ENCODE results near the gene SYP. TPM values are rescaled to one million over a fixed set of nuclear protein-coding genes. Genes with fewer than 3 reads are reported as not detected.
A peak's percentile ranks its signal among the peaks of the same experiment; 100 is the strongest.

SYP gene
- total and polyA plus RNA-seq, 9 of the 15 experiments (the other 6 are each of a cell fraction or from before 2014, with no cell fraction given) = 0.48 to 5.1 (median 2.6) TPM

- Histone ChIP-seq H3K4me1 (replicated peaks in 1 of 2; ENCODE audit: control insufficient read depth in 2 of 2, insufficient read depth in 2 of 2, low read length in 2 of 2) (peaks cover 17 to 42% of the 10 kb centered on the region in 2 experiments; a peak in 4 of 5 replicates), H3K9me3 (replicated peaks; ENCODE audit: control insufficient read depth, insufficient read depth, low read depth, low read length) (no peaks in the 10 kb centered on the region), H3K4me3 (no peak overlapping the region), H2AFZ (ENCODE audit: low read depth, low read length) (no peak overlapping the region), H3K27me3 (ENCODE audit: control insufficient read depth in 2 of 2, insufficient read depth in 2 of 2, low read length in 2 of 2) (no peaks in the 10 kb centered on the region), H3K9me1 (ENCODE audit: control insufficient read depth, insufficient read depth, low read length) (no peaks in the 10 kb centered on the region), H3K9ac (ENCODE audit: insufficient read depth in 1 of 2, low read depth in 2 of 2, low read length in 2 of 2) (no peak overlapping the region), H3K4me2 (ENCODE audit: insufficient read depth, low read length) (no peak overlapping the region), H3K79me2 (ENCODE audit: control insufficient read depth, insufficient read depth, low read length) (no peaks in the 10 kb centered on the region; the same call in 2 of the 3 replicates), H3K27ac (ENCODE audit: extremely low read depth, low read depth, low read length) (no peak overlapping the region), H3K36me3 (ENCODE audit: control insufficient read depth, insufficient read depth, low read length) (peaks cover 43% of the 10 kb centered on the region; the same call in 2 of the 3 replicates), H4K20me1 (replicated peaks; ENCODE audit: control insufficient read depth, insufficient read depth, low read length) (no peaks in the 10 kb centered on the region)
- in situ Hi-C loops (cut with MboI) (no loop called here), intact Hi-C loops (cut with micrococcal nuclease) (no loop called here)
- ATAC-seq (no peak), DNase-seq (ENCODE audit: extremely low read depth in 1 of 4, low spot score in 3 of 4) (no peak), FAIRE-seq (no peak)
- WGBS (ENCODE audit: insufficient coverage, low coverage, missing lambda C conversion rate) = 95% methylated on average over 11 of the region's 28 CpGs
- no peak for TF ChIP-seq MXI1 (IDR thresholded peaks at IDR 0.05; ENCODE audit: low read depth, low read length)
- TF ChIP-seq JUND (IDR thresholded peaks at IDR 0.05; ENCODE audit: borderline replicate concordance, low read depth, low read length) = no peak
- TF ChIP-seq JUND (tag; IDR thresholded peaks at IDR 0.05; ENCODE audit: borderline replicate concordance, low read depth, low read length) = no peak
- no peak for TF ChIP-seq BCL6 (CRISPR knock-in tag; IDR thresholded peaks at IDR 0.05)
- TF ChIP-seq DPF2 (IDR thresholded peaks at IDR 0.05) = no peak
- TF ChIP-seq ZSCAN29 (IDR thresholded peaks at IDR 0.05) = no peak
- no peak for TF ChIP-seq CGGBP1 (CRISPR knock-in tag; IDR thresholded peaks at IDR 0.05)
- no peak for TF ChIP-seq PTTG1 (tag; IDR thresholded peaks at IDR 0.05; ENCODE audit: low read depth)
- TF ChIP-seq, protein P1, sequence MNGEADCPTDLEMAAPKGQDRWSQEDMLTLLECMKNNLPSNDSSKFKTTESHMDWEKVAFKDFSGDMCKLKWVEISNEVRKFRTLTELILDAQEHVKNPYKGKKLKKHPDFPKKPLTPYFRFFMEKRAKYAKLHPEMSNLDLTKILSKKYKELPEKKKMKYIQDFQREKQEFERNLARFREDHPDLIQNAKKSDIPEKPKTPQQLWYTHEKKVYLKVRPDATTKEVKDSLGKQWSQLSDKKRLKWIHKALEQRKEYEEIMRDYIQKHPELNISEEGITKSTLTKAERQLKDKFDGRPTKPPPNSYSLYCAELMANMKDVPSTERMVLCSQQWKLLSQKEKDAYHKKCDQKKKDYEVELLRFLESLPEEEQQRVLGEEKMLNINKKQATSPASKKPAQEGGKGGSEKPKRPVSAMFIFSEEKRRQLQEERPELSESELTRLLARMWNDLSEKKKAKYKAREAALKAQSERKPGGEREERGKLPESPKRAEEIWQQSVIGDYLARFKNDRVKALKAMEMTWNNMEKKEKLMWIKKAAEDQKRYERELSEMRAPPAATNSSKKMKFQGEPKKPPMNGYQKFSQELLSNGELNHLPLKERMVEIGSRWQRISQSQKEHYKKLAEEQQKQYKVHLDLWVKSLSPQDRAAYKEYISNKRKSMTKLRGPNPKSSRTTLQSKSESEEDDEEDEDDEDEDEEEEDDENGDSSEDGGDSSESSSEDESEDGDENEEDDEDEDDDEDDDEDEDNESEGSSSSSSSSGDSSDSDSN (IDR thresholded peaks at IDR 0.05; ENCODE audit: borderline replicate concordance in 1 of 2, low read depth in 2 of 2, low read length in 2 of 2) = no peak
- TF ChIP-seq FOXJ2 (tag; IDR thresholded peaks at IDR 0.05) = no peak
- no peak for TF ChIP-seq HDGF (IDR thresholded peaks at IDR 0.05)
- TF ChIP-seq RBFOX2 (IDR thresholded peaks at IDR 0.05; ENCODE audit: low read depth, low read length) = 0 out of 2 replicates have a peak, but pooled peaks have one; percentile 22
- TF ChIP-seq MAFG (tag; conservative IDR thresholded peaks at IDR 0.05) = no peak
- TF ChIP-seq, protein P2, sequence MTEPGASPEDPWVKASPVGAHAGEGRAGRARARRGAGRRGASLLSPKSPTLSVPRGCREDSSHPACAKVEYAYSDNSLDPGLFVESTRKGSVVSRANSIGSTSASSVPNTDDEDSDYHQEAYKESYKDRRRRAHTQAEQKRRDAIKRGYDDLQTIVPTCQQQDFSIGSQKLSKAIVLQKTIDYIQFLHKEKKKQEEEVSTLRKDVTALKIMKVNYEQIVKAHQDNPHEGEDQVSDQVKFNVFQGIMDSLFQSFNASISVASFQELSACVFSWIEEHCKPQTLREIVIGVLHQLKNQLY (CRISPR knock-in tag; conservative IDR thresholded peaks at IDR 0.05) = no peak
- TF ChIP-seq ARID1B (IDR thresholded peaks at IDR 0.05) = no peak
- no peak for TF ChIP-seq MTA2 (IDR thresholded peaks at IDR 0.05; ENCODE audit: low read depth)
- TF ChIP-seq ZFP91 (CRISPR knock-in tag; IDR thresholded peaks at IDR 0.05) = no peak
- TF ChIP-seq MAFF (IDR thresholded peaks at IDR 0.05; ENCODE audit: low read length) = no peak
- peak; percentile 68 for TF ChIP-seq NFIC (IDR thresholded peaks at IDR 0.05)
- ChIA-PET POLR2A (interaction anchor here (1.2 to 1.5 kb wide), 2 partner anchors 9 kb away, joined by 4 to 6 read pairs; no protein-coding TSS in a partner anchor), CTCF (ENCODE audit: low intra/inter-chr PET ratio) (no interaction called here)
- BruUV-seq (replicated peaks) = no TSS peak
Observed at GRCh38 chrX:49247916-49248811, 48.2 kb upstream of the SYP start.
